Mammary epithelial cell (primary cell): Measurements from ENCODE around the gene NPDC1.

Experiments used
- CTCF ChIP-seq, 2 donors: IDR thresholded peaks in 1 of 2; conservative IDR thresholded peaks in 1 of 2; 2 replicates each; pipeline ENCODE4 v1.5.1; 2011 to 2012; ENCODE audit warnings: inconsistent platforms in 2 of 2, low read length in 2 of 2, mild to moderate bottlenecking in 2 of 2, control low read depth in 1 of 2, low read depth in 1 of 2; ENCODE audit not compliant: insufficient read depth in 1 of 2; ENCODE audit errors: extremely low read depth in 1 of 2
- EZH2 ChIP-seq: IDR thresholded peaks from 2 replicates; pipeline ENCODE4 v1.6.1; 2012; ENCODE audit warnings: low read length, inconsistent platforms, borderline replicate concordance

GRCh38 chr9:137000177-137000930, 45.6 kb downstream of the NPDC1 start:
- no peak for TF ChIP-seq CTCF (conservative IDR thresholded peaks at IDR 0.05 in 1 of 2, IDR thresholded peaks at IDR 0.05 in 1 of 2; ENCODE audit: extremely low read depth in 1 of 2, insufficient read depth in 1 of 2, low read depth in 1 of 2, low read length in 2 of 2)
- no peak for TF ChIP-seq EZH2
